GM18861 (cell line): Measurements from ENCODE around the gene SYNDIG1.

Source experiments
- ATAC-seq: cut with Tn5 transposase; IDR thresholded peaks from one replicate; pipeline ENCODE4 v1.9.1; 2021; ENCODE audit not compliant: unreplicated experiment

SYNDIG1 gene

DNA sequence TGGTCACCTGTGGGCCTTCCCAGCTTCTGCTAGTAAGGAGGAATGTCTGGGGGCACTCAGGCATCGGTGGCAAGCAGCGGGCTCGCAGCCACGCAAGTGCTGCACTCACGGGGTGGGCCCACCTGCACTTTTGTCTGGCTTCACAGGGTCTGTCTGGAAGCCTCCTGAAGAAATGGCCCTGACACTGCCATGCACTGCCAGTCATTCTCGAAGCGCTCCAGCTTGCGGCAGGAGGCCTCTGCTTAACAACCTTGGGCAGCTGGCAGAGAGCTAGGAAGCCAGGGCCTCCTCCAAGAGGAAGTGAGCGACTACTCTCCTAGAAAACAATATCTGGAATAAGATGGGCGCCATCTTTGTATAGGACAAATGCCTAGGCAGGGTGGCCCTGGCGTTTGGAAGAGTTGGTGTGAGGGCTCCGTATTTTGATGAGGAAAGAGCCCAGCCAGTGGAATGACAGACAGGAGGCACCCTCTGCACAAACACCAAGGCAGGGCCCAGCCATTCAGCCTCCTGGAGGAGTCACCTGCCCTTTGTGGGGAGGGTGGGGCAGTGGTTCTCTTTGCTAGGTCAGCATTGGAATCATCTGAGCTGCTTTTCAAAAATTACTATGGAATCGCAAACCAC is 113.9 kb downstream of the SYNDIG1 start:
- ATAC-seq, result no peak

- no peak for ATAC-seq
These were observed 114.6 kb downstream of the SYNDIG1 start for GRCh38 chr20:24584078-24584477.

DNA sequence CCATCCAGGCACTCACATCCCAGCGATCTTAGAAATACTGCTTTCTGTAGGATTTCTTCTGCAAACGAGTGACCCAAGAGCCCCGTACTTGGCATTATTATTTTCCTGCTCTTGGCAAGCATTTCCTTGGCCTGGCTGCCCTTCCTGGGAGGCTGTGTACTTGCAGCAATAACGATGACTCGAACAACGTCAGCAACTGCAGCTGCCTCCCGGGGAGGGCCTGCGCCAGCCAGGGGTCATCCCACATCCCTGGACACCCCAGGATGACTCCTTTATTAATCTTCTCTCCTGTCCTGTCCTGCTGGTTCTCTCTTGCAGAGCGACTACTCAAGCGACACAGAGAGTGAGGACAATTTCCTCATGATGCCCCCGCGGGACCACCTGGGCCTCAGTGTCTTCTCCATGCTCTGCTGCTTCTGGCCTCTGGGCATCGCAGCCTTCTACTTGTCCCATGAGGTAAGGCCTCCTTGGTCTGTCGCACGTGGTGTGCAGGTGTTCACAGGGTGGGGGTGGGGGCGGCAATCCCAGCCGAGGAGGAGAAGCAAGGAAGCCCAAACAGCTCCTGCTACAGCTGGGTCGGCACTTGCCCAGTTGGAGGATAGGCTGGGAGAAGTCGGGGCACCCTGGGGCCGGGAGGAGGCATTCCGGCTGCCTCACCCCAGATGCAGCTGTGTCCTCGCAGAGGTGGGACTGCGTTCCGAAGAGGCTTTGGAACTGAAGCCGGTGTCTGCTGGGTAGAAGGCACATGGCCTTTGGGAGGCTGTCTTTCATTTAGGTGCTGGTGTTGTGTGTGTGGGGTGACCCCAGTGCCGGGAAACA is 115.3 kb downstream of the SYNDIG1 start:
- no peak for ATAC-seq

- no peak for ATAC-seq
These were observed 116.5 kb downstream of the SYNDIG1 start for GRCh38 chr20:24585796-24586522.

- ATAC-seq, result no peak
These were observed 117.1 kb downstream of the SYNDIG1 start for GRCh38 chr20:24586523-24586840.

DNA sequence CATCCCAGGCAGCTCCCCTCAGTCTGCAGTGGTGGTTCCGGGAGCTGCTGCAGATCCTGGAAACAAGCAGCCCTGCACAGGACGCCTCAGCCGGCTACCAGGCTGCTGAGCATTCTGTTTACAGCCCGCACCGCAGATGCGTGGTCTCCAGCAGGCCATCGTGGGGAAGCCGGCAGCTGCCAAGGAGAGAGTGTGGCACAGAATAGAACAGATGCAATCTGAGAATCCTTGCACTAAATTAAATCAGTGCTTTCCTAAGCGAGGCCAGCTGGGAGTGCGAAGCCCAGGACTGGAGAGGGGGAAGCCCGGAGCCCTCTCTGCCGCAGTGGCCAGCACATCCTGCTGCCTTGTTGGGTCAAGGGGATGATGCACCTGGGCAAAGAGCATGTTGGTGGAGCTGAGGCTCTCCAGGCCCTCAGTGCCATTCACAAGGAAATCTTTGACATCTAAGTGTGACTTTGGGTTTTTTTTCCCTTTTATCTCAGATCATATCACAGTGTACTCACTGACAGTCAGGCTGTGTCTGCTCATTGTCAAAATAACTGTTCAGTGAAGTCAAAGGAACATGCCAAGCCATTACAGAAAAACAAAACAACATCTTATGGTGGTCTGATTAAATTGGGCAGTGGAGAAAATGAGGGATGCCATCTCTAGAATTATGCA is 118.1 kb downstream of the SYNDIG1 start:
- ATAC-seq, result no peak

- ATAC-seq, result no peak
These were observed 118.7 kb downstream of the SYNDIG1 start for GRCh38 chr20:24588047-24588635.

GRCh38 chr20:24588725-24589340 is 119.4 kb downstream of the SYNDIG1 start:
- ATAC-seq, result no peak

DNA sequence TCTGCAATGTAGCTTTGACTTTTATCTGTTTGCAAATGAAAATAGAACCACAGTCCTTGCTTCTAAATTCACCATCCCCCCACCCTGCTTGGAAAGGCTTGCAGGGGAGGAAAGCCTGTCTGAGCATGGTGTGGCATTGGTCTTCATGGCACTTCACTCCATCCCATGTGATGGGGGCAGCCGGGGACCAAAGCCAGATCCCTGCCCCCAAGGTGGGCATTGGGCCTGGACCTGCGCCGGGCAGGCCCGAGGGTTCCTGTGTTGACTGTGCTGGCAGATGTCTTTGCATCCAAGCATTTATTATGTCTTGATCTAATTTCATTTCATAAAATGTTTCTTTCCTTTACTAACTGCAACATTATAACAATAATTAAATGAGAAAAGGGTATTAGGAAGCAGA is 120.0 kb downstream of the SYNDIG1 start:
- ATAC-seq, result no peak

- ATAC-seq, result no peak
These were observed 120.4 kb downstream of the SYNDIG1 start for GRCh38 chr20:24589815-24590177.

DNA sequence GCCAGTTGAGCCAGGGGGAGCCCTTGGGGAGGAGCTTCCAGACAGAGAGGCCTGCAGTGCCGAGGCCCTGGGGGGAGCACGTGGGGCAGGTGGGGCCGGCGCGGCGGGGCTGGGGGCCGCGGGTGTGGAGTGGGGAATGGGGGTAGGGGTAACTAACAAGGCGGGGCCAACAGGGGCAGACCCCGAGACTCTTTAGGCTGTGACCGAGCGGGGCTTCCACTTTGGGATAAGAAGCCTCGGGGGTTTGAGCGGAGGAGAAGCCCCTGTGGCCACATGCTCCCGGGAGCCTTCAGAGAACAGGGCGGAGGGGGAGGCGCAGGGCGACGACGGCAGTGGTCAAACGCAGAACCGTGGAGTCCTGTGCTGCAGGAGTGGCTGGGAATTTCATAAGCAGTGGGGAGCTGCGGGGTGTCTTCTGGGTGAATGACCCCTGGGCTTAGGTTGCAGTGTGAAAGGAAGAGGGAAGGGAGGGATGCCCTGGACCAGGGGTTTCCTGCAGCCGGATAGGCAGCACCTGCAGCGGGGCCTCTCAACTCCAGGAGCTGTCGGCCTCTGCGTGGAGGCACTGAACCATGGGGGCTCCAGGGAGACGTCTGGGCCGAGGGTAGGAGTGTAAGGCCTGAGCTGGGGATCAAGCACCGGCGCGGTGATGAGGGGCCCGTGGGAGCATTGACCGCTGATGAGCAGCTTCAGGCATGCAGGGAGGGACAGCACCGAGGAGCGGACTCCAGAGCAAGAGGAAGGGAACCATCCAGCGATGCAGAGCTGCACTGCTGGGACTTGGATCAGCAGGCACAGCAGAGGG is 121.0 kb downstream of the SYNDIG1 start:
- no peak for ATAC-seq

DNA sequence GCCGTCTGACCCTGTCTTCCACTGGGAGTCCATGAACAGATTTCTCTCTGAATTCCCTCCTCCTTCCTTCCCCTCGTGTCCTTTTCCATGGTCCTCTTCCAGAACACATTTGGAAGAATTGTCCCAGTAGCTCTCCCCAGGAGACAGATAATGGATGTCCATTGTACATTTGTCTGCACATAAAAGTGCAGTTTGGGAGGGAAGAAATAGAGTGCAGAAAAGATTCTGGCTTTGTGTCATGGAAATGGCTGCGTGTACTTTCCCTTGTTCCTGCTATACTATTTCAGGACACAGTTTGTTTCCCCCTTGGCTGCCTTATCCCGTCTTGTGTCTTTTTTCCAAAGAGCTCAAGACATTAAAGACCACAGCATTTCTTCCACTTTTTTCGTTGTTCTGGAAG is 127.6 kb downstream of the SYNDIG1 start:
- ATAC-seq, result no peak

GRCh38 chr20:24598346-24598745 is 128.9 kb downstream of the SYNDIG1 start:
- no peak for ATAC-seq

DNA sequence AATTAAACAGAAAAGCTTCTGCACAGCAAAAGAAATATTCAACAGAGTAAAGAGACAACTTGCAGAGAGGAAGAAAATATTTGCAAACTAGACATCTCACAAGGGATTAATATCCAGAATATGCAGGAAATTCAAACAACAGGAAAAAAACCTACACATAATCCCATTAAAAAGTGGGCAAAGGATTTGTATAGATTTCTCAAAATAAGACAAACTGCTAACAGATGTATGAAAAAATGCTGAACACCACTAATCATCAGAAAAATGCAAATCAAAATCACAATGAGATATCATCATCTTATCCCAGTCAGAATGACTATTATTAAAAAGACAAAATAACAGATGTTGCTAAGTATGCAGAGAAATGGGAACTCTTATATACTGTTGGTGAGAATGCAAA is 129.6 kb downstream of the SYNDIG1 start:
- ATAC-seq, result no peak

- no peak for ATAC-seq
These were observed 130.6 kb downstream of the SYNDIG1 start for GRCh38 chr20:24600012-24600411.

DNA sequence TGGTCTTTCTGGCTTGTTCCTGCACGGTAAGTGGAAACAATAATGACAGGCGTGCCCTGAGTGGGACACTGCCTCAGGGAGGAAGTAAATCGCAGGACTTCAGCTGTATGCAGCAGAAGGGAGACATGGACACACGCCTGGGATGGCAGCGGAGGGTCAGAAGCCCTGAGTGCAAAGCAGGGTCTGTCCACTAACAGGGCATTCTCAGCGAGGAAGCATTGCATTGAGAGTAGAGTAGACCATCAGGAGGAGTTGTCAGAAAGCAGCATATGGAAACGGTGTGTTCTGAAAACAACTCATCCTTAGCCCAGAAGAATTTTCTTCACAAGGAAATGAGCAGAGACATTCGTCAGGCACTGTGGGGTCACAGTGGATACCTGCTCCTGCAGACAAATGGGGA is 134.0 kb downstream of the SYNDIG1 start:
- ATAC-seq, result no peak

DNA sequence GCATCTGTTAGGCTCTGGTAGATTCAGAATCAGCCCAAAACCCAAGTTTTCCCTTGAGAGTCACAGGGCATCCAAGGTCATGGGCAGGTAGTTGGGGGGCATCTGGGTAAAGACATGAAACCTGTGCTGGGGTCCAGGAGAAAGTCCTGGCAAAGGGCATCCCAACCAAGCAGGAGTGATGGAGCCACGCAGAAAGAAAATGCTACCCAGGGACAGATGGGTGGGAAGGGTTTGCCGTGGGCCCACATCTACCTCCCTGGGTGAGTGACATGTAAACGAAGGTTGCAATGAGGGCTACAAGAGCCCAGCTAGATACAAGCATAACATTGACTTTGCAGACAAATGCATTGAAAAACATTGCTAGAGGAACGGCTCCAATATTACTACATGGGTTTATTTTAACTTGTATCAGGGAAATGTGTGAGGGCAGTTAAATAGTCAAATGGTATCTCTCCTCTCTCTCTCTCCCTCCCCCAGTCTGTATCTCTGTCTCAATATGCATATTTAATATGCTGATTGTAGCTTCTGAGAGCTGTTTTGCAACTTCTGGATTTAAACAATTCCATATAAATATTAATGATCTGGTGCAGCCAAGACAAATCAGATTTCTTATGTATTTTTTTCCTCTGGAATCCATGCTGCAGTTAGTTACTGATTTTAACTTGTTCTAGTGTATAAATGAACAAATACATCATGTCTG is 135.7 kb downstream of the SYNDIG1 start:
- ATAC-seq, result no peak

- ATAC-seq, result no peak
These were observed 136.6 kb downstream of the SYNDIG1 start for GRCh38 chr20:24605937-24606455.

DNA sequence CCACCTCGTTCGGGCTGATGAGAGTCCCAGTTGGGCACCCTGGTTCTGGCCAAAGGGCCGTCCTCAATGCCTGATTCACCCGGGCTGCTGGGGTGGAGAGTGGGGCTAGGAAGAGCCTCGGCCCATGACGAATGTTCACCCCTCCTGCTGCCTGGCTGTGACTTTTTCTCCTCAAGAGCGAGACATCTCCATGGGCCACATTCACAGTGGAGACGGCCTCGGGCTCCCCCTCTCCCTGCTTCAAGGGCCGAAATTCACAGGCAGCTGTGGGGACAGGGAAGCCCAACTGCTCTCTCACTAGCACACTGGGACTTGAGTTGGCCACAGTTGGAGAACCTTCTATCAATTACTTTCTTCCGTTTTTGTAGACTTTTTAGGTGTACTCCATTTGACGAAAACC is 138.0 kb downstream of the SYNDIG1 start:
- ATAC-seq, result no peak
